ENCODE results near the gene TSC1.

- no peak for TF ChIP-seq EZH2 (IDR thresholded peaks at IDR 0.05; ENCODE audit: insufficient read depth, poor library complexity, severe bottlenecking)
- no peak for TF ChIP-seq EZH2phosphoT487 (IDR thresholded peaks at IDR 0.05; ENCODE audit: insufficient read depth, low read depth)
Measured at GRCh38 chr9:132985071-132985350, 40.6 kb upstream of the TSC1 start.

Data from GM23248 (cell line).